Islet of Langerhans (tissue), 1 donor: Measurements from ENCODE around the gene SWAP70.
"Not testable (repeated sequence)": the region's sequence is repeated elsewhere in the genome, so short reads cannot be mapped to it uniquely, and the experiment has no call there.

Experiments used
- FAIRE-seq: peaks from one replicate; lab custom pipeline; 2011; peaks lifted over from hg19 to GRCh38; lab: Jason Lieb, UNC

Gene SWAP70

GRCh38 chr11:9722893-9723292, 59.0 kb downstream of the SWAP70 start:
- FAIRE-seq, result no peak

DNA sequence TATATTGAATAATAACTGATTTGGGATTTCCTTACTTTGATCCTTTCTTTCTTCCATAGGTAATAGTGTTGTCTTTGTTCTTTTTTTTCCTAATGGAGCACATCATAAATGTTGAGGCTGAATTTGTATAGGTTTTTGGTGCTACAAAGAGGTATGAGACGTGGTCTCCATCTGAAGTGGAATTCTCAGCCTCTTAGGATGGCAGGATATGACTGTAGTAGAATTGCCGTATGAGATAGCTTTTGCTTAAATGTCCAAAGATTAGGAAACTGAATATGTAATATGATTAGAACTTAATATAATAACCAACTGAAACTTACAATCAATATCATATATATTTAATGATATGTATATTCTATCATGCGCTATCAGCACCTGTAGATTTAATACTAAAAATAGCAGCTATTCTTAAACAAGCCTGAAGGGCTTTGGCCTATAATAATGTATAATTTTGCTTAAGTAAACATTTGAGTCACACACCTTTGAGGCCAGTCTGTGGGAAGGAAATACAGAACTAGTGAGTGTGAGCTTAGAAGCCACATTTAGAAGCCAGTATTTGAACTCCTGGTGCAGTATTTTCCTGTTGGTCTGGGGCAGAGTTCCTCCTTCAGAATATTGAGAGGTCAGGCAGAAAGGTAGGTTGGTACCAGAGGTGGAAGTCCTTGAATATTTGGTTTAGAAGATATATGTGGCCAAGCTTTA, 62.6 kb downstream of the SWAP70 start:
- peak; percentile 74 for FAIRE-seq

DNA sequence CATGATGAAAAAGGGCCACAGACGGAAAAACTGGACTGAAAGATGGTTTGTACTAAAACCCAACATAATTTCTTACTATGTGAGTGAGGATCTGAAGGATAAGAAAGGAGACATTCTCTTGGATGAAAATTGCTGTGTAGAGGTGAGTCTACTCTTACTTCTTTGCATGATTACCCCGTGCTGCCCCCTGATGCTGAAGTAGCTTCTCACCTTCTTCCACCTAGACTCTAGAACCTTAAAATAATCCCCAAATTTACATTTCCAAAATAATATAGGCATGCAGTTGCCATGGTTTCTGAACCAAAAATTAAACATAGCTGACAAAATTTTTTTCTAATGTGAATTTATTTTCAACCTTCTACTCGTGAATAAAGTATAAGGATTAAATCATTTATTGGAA, 64.2 kb downstream of the SWAP70 start:
- FAIRE-seq, result no peak

GRCh38 chr11:9731256-9731655, 67.4 kb downstream of the SWAP70 start:
- FAIRE-seq, result no peak

DNA sequence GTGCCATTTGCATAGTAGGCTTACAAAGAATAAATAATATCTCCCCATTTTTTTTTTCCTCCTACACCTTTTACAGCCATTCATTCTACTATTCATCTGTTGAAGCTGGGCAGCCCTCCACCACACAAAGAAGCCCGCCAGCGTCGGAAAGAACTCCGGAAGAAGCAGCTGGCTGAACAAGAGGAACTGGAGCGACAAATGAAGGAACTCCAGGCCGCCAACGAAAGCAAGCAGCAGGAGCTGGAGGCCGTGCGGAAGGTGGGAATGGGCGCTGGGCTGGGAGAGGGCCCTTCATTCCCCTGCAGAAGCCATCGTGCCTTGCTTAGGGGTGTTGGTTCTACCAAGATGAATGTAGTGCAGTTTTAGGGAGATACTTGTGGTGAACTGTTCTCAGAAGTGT, 68.6 kb downstream of the SWAP70 start:
- no peak for FAIRE-seq

DNA sequence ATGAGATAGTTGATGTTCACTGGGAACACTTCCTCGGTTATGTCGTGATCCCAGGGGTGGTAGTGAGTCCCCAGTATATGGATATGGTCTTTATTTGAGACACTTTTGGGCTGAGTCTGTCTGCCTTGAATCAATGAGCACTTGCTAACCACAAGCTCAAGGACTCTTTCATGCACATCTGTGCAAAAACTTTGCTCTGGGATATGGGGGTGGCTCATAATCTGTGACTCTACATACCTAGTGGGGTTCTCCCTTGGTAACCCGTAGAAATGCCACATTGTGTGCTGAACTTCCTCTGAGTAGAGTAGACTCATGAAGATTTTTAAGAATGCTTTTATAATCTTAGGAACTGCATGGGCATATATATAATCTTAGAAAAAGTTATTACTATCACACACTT, 69.3 kb downstream of the SWAP70 start:
- no peak for FAIRE-seq

- FAIRE-seq, result no peak
Observed at GRCh38 chr11:9735236-9735635, 71.4 kb downstream of the SWAP70 start.

GRCh38 chr11:9735919-9736318, 72.0 kb downstream of the SWAP70 start:
- no peak for FAIRE-seq

GRCh38 chr11:9736365-9736764, 72.5 kb downstream of the SWAP70 start:
- no peak for FAIRE-seq

- FAIRE-seq, result no peak
Observed at GRCh38 chr11:9738116-9738515, 74.2 kb downstream of the SWAP70 start.

DNA sequence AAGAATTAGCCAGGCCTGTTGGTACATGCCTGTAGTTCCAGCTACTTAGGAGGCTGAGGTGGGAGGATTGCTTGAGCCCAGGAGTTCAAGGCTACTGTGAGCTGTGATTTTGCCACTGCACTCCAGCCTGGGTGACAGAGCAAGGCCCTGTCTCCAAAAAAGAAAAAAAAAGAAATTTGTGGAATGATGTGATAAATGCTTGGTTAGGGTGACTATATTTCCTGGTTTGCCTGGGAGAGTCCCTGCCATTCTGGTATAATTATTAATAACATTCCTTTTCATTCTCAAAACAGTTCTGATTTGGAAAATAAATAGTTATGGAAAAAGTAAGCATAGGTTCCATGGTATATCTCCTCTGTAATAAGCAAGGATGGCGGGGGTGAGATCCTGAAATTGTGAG, 74.8 kb downstream of the SWAP70 start:
- FAIRE-seq, result no peak

DNA sequence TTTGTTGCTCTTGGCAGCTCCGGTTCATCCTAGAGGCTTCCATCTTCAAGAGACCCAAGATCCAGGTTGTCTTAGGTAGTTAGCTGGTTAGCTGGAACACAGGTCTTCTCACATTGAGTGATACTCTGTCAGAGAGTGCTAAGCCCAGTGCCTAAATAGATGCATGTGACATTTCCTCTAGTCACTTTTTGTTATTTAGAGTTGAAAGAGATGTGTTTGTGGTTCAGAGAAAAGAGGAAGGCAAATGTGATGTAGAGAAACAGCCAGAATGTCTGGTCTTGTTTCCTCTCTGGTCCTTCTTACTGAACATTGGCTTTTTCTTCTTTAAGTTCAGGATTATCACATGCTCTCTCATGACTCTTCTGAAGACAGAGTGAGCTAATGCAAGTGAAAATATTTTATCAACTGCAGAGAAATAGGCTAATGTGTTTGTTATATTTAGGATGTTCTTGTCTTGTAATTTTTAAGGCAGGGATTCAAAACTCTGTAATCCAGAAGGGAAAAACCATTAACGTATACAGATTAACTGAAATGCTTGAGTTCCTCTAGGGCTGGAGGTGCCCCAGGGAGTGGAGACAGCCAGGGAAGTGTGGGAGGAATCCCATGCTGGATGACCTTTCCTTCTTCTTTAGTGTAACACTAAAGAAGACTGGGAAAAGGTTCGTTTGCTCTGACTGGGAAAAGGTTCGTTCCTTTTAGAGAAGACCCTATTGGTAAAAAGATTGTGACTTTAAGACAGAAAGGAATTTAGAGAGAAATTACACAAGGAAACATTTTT, 75.4 kb downstream of the SWAP70 start:
- FAIRE-seq, result no peak

- FAIRE-seq, result no peak
Observed at GRCh38 chr11:9740202-9740883, 76.5 kb downstream of the SWAP70 start.

GRCh38 chr11:9741260-9741659, 77.4 kb downstream of the SWAP70 start:
- no peak for FAIRE-seq

DNA sequence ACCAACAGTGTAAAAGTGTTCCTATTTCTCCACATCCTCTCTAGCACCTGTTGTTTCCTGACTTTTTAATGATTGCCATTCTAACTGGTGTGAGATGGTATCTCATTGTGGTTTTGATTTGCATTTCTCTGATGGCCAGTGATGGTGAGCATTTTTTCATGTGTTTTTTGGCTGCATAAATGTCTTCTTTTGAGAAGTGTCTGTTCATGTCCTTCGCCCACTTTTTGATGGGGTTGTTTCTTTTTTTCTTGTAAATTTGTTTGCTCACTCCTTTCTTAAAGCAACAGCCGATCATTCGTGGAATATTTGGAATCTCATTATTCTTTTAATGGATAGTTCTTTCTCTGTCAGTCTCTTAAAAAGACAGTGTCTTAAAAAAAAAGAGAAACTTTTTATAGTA, 79.6 kb downstream of the SWAP70 start:
- FAIRE-seq, result not testable (repeated sequence)

DNA sequence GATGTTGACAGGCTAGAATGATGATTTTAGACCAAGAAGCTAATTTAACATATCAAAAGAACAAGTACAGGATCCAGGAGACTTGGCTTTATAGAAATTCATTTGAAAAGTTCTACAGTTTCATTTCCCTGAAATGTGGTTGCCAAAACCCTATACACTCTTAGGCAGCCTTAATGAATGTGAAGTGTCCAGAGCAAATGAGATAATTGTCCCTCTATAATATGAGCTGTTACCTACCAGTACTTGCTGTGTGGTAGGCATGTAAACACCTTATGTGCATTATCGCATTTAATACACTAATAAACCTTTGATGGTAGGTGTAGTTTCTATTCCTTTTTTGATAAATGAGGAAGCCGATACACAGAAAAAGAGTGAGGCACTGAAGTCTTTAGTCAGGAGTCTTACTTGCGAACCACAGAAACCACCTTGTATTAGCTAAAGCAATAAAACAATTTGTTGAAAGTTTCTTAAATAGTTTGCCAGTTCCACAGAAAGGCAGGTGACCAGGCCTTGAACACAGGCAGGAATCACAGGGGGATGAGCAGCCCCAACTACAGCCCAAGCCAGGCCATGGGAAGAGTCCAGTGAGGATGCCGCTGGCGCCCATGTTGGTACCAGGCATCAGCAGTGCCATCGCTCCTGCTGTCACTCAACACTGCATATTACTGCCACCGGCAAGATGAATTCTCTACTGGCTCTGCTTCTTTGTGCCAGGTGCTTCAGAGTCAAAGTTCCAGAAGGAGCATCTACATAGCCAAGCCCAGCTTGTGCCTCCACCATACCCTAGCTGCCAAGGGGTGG, 81.7 kb downstream of the SWAP70 start:
- FAIRE-seq, result no peak

DNA sequence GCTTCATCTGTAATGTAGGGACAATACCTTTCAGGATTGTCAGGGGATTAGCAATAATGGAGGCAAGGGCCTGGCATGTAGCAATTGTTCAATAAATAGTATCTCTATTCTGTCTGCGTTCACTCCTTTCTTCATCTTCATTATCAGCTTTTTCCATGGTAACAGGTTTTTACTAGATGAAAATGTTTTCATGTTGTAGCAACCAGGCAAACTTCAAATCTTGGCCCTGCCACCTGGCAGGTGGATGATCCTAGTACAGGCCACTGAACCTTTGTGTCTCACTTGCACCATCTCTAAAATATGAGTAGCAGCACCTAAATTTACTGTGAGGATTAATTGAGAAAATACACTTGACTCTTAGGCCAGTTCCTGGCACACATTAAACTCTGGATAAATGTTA, 83.4 kb downstream of the SWAP70 start:
- no peak for FAIRE-seq

GRCh38 chr11:9747828-9748227, 84.0 kb downstream of the SWAP70 start:
- no peak for FAIRE-seq

- FAIRE-seq, result peak; percentile 30
Observed at GRCh38 chr11:9748361-9748970, 84.6 kb downstream of the SWAP70 start.

GRCh38 chr11:9750551-9750950, 86.7 kb downstream of the SWAP70 start:
- no peak for FAIRE-seq

GRCh38 chr11:9752091-9752490, 88.2 kb downstream of the SWAP70 start:
- FAIRE-seq, result no peak

GRCh38 chr11:9753021-9753420, 89.1 kb downstream of the SWAP70 start:
- FAIRE-seq, result no peak
